ENCODE measurements around the gene GZF1. TPM values are rescaled to one million over a fixed set of nuclear protein-coding genes. Genes with fewer than 3 reads are reported as not detected.

GZF1 gene
- total RNA-seq, 1 donor from 2014 or later: 9.6 TPM

GRCh38 chr20:23349338-23350195 is 12.4 kb upstream of the GZF1 start:
- peaks cover 19% of the 10 kb centered on the region for H3K36me3 Mint-ChIP-seq (ENCODE audit: low read depth)
- H3K4me3 Mint-ChIP-seq (ENCODE audit: low read depth): peak overlapping the region; percentile 96
- intact Hi-C loops (cut with micrococcal nuclease): loop anchor here (1.0 to 10.0 kb wide), 8 partner anchors 9 to 1792 kb away; partner anchors contain the start of gene NAPB
- peaks cover 17% of the 10 kb centered on the region for H3K4me1 Mint-ChIP-seq (ENCODE audit: low read depth)
- H3K27ac Mint-ChIP-seq: peak overlapping the region; percentile 100
- H3K9me3 Mint-ChIP-seq: no peaks in the 10 kb centered on the region
- no peaks in the 10 kb centered on the region for H3K27me3 Mint-ChIP-seq (ENCODE audit: low read depth)
- DNase-seq (ENCODE audit: low spot score): no peak

GRCh38 chr20:23350196-23350903 is 11.6 kb upstream of the GZF1 start, which contains the start of gene NXT1:
NXT1 (plus strand) TSS chr20:23350791; CDS start chr20:23354042, 3,251 bp downstream.
- H3K27ac Mint-ChIP-seq: peak within 1 kb of the TSS; percentile 100
- H3K36me3 Mint-ChIP-seq (ENCODE audit: low read depth): peaks cover 26% of the 10 kb centered on the region
- no peaks in the 10 kb centered on the region for H3K27me3 Mint-ChIP-seq (ENCODE audit: low read depth)
- no peaks in the 10 kb centered on the region for H3K9me3 Mint-ChIP-seq
- peak within 1 kb of the TSS; percentile 96 for H3K4me3 Mint-ChIP-seq (ENCODE audit: low read depth)
- intact Hi-C loops (cut with micrococcal nuclease): loop anchor here (1.0 to 10.0 kb wide), 7 partner anchors 8 to 1793 kb away; partner anchors contain the start of gene NAPB
- DNase-seq (ENCODE audit: low spot score): peak; percentile 95
- H3K4me1 Mint-ChIP-seq (ENCODE audit: low read depth): peaks cover 17% of the 10 kb centered on the region

DNA sequence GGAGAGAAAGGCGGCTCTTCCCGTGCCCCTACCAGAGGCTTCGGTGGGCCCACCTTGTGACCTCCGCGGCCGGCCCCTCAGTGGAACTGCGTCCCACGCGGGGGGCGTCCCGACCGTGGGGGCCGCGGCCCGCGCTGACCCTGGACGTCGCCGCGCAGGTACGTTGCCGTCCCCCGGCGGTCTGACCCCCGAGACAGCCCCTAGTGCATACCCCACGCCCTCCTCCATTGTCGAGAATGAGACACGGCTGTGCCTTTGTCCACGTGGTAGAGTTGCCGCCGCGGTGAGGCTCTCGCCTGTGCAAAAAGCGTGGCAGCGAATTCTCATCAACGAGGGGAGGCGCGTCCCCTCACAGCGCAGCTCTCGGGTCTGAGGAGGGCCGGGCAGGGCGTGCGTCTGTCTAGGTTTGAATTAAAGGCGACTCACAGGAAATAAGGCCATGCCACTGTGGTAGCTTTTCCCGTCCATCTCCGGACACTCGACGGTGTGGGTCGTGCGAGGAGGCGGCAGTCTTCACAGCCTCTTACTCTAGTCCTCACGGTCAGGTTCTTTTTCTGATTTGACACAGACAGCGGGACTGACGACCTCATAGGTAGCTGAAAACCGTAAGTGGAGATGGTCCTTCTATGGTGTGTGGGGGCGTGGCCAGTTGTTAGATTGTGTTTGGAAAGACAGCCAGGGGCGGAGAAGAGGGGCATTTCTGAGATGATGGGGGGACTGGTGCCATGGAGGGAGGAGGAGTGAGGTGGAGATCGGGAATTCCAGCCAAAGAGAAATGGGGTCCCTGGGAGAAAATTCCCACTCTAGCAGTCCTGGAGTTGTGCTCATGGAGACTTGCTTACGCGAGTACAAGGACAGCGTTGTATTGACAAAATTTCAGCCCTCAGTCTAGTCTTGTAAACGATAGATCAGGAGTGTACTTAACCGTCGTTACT is 10.8 kb upstream of the GZF1 start:
- Mint-ChIP-seq H3K4me3 (ENCODE audit: low read depth) (peak overlapping the region; percentile 96), H3K4me1 (ENCODE audit: low read depth) (peaks cover 17% of the 10 kb centered on the region), H3K27ac (peak overlapping the region; percentile 100), H3K36me3 (ENCODE audit: low read depth) (peaks cover 34% of the 10 kb centered on the region), H3K27me3 (ENCODE audit: low read depth) (no peaks in the 10 kb centered on the region), H3K9me3 (no peaks in the 10 kb centered on the region)
- intact Hi-C loops (cut with micrococcal nuclease): loop anchor here (1.0 to 10.0 kb wide), 7 partner anchors 7 to 1794 kb away; partner anchors contain the start of gene NAPB
- DNase-seq (ENCODE audit: low spot score): peak; percentile 57

GRCh38 chr20:23356203-23356602 is 5.8 kb upstream of the GZF1 start:
- Mint-ChIP-seq H3K4me1 (ENCODE audit: low read depth) (peaks cover 24% of the 10 kb centered on the region), H3K36me3 (ENCODE audit: low read depth) (peaks cover 33% of the 10 kb centered on the region), H3K4me3 (ENCODE audit: low read depth) (no peak overlapping the region), H3K27me3 (ENCODE audit: low read depth) (no peaks in the 10 kb centered on the region), H3K9me3 (no peaks in the 10 kb centered on the region), H3K27ac (no peak overlapping the region)
- DNase-seq (ENCODE audit: low spot score): no peak
- intact Hi-C loops (cut with micrococcal nuclease): loop anchor here (10.0 kb wide), 1 partner anchor 669 kb away; no protein-coding TSS in a partner anchor

- Mint-ChIP-seq H3K27ac (peak overlapping the region; percentile 86), H3K27me3 (ENCODE audit: low read depth) (no peaks in the 10 kb centered on the region), H3K4me3 (ENCODE audit: low read depth) (peak overlapping the region; percentile 88), H3K36me3 (ENCODE audit: low read depth) (peaks cover 27% of the 10 kb centered on the region), H3K4me1 (ENCODE audit: low read depth) (peaks cover 21% of the 10 kb centered on the region), H3K9me3 (no peaks in the 10 kb centered on the region)
- peak; percentile 100 for DNase-seq (ENCODE audit: low spot score)
- intact Hi-C loops (cut with micrococcal nuclease): loop anchor here (1.0 to 10.0 kb wide), 2 partner anchors 8 to 667 kb away; partner anchors contain the start of gene NXT1
Measured at GRCh38 chr20:23357767-23358562, 4.0 kb upstream of the GZF1 start.

GRCh38 chr20:23358563-23358906 is 3.4 kb upstream of the GZF1 start:
- no peaks in the 10 kb centered on the region for H3K9me3 Mint-ChIP-seq
- H3K27me3 Mint-ChIP-seq (ENCODE audit: low read depth): no peaks in the 10 kb centered on the region
- DNase-seq (ENCODE audit: low spot score): no peak
- peak overlapping the region; percentile 64 for H3K4me3 Mint-ChIP-seq (ENCODE audit: low read depth)
- H3K4me1 Mint-ChIP-seq (ENCODE audit: low read depth): peaks cover 26% of the 10 kb centered on the region
- H3K36me3 Mint-ChIP-seq (ENCODE audit: low read depth): peaks cover 31% of the 10 kb centered on the region
- peak overlapping the region; percentile 69 for H3K27ac Mint-ChIP-seq
- intact Hi-C loops (cut with micrococcal nuclease): loop anchor here (1.0 to 10.0 kb wide), 2 partner anchors 8 to 666 kb away; partner anchors contain the start of gene NXT1

DNA sequence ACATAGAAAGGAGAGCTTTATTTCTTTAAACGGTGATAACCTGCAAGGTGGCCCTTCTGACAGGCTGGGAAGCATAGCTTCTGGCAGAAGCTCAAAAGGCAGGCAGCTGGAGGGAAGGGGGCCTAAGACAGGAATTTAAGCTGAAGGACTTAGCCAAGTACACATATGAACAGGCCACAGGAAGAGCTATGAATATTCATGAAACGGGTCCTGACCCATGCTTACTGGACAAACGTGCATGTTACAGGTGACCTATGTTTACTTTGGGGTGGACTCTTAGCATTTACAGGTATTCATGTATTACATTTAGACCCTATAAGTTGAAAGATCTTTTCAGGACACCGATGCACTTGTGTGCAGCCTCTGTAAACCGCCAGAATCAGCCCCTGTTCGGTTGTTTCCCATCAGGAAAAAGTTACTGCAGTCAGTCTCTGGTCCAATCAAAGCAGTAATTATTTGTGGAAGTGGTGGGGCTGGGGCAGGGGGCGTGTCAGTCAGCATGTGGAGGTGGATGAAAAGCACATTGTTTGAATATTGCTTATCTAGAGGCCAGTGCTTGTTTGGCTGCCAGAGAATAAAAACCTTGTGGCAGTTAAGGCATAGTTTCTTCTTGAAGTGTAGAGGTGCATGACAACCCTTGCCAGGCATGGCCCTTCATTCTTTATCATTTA is 2.9 kb upstream of the GZF1 start:
- Mint-ChIP-seq H3K4me1 (ENCODE audit: low read depth) (peaks cover 31% of the 10 kb centered on the region), H3K27ac (peak overlapping the region; percentile 69), H3K36me3 (ENCODE audit: low read depth) (peaks cover 27% of the 10 kb centered on the region), H3K9me3 (no peaks in the 10 kb centered on the region), H3K4me3 (ENCODE audit: low read depth) (no peak overlapping the region), H3K27me3 (ENCODE audit: low read depth) (no peaks in the 10 kb centered on the region)
- DNase-seq (ENCODE audit: low spot score): no peak
- intact Hi-C loops (cut with micrococcal nuclease): loop anchor here (1.0 to 10.0 kb wide), 2 partner anchors 9 to 666 kb away; partner anchors contain the start of gene NXT1

DNA sequence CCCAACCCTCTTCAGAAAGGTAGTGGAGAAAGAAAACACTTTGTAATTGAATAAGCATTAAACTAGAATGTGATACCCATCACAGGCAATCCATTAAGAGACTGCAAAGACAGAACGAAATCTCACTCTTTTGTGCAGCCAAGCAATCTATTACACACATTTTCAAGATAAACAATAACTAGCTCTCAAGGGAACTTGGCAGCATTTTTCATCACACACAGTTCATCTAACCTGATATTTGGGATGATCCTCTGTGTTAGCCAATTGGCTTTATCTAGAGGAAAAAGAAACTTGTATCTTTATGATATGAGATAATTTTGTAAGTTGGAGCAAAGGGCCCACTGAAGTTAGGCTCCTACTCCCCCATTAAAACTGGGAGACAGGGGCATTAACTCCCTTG is 1.5 kb upstream of the GZF1 start:
- no peak for DNase-seq (ENCODE audit: low spot score)
- Mint-ChIP-seq H3K36me3 (ENCODE audit: low read depth) (peaks cover 27% of the 10 kb centered on the region), H3K9me3 (no peaks in the 10 kb centered on the region), H3K27ac (peak overlapping the region; percentile 80), H3K4me3 (ENCODE audit: low read depth) (peak overlapping the region; percentile 80), H3K27me3 (ENCODE audit: low read depth) (no peaks in the 10 kb centered on the region), H3K4me1 (ENCODE audit: low read depth) (peaks cover 42% of the 10 kb centered on the region)
- intact Hi-C loops (cut with micrococcal nuclease): no loop called here

DNA sequence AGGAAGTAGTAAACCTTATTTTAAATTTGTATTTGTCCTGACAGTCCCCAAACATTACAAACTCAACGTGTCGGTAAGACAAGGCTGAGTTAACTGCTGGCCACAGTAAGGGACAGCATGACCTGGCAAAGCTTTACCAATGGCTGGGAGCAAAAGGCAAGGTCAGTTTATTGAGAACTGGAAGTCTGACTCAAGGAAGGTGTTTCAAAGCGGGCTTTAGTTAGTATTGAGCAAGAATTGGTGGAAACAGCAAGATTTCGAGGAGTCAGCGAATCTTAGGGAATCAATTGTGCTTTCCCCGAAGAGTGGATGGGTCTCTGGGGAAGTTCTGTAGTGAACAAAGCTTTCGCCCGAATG is 885 bp upstream of the GZF1 start:
- Mint-ChIP-seq H3K27ac (peak overlapping the region; percentile 80), H3K4me1 (ENCODE audit: low read depth) (peaks cover 44% of the 10 kb centered on the region), H3K27me3 (ENCODE audit: low read depth) (no peaks in the 10 kb centered on the region), H3K4me3 (ENCODE audit: low read depth) (peak overlapping the region; percentile 80), H3K9me3 (no peaks in the 10 kb centered on the region), H3K36me3 (ENCODE audit: low read depth) (peaks cover 25% of the 10 kb centered on the region)
- DNase-seq (ENCODE audit: low spot score): no peak
- intact Hi-C loops (cut with micrococcal nuclease): no loop called here

DNA sequence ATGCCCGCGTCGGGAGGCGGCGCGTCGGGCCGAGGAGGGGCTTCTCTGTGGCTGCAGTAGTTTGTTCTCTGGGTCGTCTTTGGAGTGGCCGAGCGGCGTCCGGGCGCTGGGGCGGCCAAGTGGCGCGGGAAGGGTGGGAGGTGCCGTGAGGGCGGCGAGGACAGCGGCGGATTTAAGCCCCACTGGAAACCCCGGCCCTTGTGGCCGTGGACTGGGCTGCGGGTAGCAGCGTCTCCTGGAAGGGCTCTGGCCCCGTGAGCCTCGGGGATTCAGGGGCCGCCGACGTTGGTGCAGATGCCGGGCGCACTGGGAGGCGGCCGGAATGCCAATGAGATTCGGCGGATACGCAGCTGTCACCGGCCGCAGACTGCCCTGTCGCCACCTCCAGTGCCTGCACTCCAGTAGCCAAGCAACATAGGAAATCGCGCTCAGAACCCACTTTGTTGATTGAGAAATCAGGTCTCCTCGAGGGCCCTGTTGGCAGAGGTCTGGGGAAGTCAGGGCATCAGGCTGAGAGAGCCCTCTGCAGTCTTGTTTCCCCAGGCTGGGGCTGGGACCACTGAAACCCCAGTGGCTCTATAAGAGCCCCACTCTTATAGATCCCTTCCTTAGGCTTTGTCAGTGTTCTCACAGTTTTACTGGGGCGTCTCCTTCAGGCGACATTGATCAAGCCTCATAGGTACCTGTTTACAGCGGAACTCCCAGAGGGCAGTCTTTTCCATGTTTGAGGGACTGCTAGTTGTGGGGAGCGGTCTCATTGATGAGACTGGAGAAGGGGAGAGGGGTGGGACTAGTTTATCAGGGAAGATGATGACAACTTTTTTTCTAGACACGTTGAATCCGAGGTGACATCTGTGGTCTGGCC is 642 bp downstream of the GZF1 start:
- Mint-ChIP-seq H3K4me1 (ENCODE audit: low read depth) (peaks cover 50% of the 10 kb centered on the region), H3K4me3 (ENCODE audit: low read depth) (peak overlapping the region; percentile 95), H3K27me3 (ENCODE audit: low read depth) (no peaks in the 10 kb centered on the region), H3K9me3 (no peaks in the 10 kb centered on the region), H3K27ac (peak overlapping the region; percentile 92), H3K36me3 (ENCODE audit: low read depth) (peaks cover 37% of the 10 kb centered on the region)
- no peak for DNase-seq (ENCODE audit: low spot score)
- intact Hi-C loops (cut with micrococcal nuclease): loop anchor here (1.0 kb wide), 2 partner anchors 37 to 59 kb away; partner anchors contain the start of gene NAPB
